Epithelial cell of proximal tubule (primary cell): ENCODE measurements around the gene TPM2. TPM values are rescaled to one million over a fixed set of nuclear protein-coding genes. Genes with fewer than 3 reads are reported as not detected.

Experiments
- DNase-seq: peaks from one replicate; pipeline ENCODE4 v3.0.0-alpha.2; 2011; ENCODE audit warnings: low read depth
- H3K4me3 ChIP-seq: 2 replicates; pipeline ENCODE4 v1.5.1; 2011; ENCODE audit warnings: low read depth, mild to moderate bottlenecking, low read length
- total RNA-seq: library from RNA; depleted of rRNA; stranded (reverse); fragments of >200 nt; gene quantifications from 2 replicates; pipeline ENCODE4 v1.2.3, GENCODE V29; 2015
- TF ChIP-seq, protein P1 (sequence below): conservative IDR thresholded peaks from 2 replicates; pipeline ENCODE4 v1.5.1; 2012; ENCODE audit warnings: low read depth, mild to moderate bottlenecking, low read length

Gene TPM2
- total RNA-seq, 1 donor from 2014 or later, result 267 TPM

DNA sequence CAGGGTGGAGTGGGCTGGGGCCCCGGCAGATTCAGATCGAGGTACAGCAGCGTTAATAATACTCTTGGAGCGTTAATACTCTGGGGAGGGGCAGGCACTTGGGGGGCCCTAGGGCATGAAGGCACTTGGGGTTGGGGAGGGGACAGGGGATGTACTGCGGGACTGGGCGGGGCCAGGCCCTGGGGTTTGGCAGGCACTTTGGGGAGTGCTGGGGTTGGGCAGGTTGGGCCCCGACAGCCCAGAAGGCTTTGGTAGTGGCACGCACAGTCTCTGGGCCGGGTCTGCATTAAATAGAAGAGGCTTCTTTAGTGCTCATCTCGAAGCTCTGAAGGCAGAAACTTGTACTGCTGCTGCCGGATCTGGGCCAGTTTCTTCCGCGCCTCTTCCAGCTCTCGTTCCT is 7.8 kb upstream of the TPM2 start:
- TF ChIP-seq, protein P1, sequence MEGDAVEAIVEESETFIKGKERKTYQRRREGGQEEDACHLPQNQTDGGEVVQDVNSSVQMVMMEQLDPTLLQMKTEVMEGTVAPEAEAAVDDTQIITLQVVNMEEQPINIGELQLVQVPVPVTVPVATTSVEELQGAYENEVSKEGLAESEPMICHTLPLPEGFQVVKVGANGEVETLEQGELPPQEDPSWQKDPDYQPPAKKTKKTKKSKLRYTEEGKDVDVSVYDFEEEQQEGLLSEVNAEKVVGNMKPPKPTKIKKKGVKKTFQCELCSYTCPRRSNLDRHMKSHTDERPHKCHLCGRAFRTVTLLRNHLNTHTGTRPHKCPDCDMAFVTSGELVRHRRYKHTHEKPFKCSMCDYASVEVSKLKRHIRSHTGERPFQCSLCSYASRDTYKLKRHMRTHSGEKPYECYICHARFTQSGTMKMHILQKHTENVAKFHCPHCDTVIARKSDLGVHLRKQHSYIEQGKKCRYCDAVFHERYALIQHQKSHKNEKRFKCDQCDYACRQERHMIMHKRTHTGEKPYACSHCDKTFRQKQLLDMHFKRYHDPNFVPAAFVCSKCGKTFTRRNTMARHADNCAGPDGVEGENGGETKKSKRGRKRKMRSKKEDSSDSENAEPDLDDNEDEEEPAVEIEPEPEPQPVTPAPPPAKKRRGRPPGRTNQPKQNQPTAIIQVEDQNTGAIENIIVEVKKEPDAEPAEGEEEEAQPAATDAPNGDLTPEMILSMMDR, result no peak
- no peak for DNase-seq
- H3K4me3 ChIP-seq, result no peak overlapping the region

DNA sequence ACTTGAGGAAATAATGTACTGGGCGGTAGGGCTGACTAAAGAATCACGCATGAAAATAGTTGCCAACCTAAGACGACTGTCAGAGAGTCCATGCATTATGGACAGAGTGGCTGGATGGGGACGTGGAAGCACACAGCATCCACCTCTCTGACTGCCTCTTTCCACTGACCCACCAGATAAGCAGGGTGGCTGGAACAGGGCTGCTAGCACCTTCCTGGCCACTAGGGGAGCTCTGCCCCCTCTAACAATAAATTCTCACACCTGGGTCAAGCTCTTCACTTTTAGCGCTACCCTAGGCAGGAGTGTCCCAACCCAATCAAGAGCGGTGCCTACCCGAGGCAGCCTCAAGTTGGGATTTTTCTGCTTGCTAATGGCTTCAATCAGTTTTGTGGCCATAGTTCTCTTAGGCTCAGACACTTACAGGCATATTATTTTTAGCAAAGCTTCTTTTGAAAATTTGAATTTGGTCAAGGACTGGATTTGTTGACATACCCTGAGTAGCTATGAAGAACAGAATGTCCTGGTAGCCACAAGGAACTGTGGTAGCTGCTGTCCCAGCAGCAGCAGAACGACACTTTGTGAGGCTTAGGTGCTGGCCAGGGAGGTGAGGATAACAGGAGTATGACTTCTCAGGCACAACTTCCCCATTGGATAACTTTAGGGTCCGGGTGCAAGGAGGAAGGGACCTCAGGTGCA is 6.9 kb upstream of the TPM2 start:
- H3K4me3 ChIP-seq, result no peak overlapping the region
- DNase-seq, result no peak
- TF ChIP-seq, protein P1, result peak; percentile 90

DNA sequence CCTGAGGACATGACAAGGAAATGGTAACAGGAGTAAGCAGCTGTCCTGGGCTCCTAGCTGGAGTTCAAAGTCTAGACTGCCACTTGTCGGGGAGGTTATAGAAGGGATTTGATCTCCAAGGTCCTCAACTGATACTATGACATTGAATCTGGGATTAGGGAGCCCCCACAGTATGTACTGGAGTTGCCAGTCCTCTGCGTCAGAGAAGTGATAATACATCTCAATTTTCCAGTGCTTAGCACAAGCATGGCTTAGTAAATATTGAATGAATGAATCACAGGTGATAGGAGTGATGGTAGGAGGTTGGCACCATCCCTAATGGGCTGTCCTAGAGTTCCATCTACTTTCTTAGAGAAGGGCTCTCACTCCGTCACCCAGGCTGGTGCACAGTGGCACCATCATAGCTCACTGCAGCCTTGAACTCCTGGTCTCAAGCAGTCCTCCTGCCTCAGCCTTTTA is 6.2 kb upstream of the TPM2 start:
- H3K4me3 ChIP-seq, result no peak overlapping the region
- TF ChIP-seq, protein P1, result no peak
- no peak for DNase-seq

DNA sequence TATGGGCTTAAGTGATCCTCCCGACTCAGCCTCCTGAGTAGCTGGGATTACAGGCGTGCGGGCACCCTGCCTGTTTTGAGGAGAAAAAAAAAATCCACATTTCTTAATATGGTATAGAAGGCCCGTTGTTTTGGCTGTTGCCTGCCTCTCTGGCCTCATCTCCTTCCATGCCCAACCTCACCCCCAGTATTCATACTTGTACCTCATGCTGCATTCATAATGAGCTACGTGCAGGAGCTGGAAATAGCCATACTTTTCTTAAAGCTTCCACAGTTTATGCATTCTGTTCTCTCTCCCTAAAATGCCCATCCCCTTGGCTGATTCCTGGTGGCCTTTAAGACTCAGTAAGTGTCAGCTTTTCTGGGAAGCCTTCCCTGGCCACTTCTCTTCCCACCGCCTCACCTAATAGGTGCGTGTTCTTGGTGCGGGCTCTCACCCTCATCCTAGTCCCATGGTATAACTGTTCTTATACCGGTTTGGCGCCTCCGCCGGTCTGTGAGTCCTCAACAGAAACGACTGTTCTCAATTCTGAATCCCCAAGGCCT is 2.1 kb upstream of the TPM2 start:
- DNase-seq, result no peak
- TF ChIP-seq, protein P1, result no peak
- no peak overlapping the region for H3K4me3 ChIP-seq

DNA sequence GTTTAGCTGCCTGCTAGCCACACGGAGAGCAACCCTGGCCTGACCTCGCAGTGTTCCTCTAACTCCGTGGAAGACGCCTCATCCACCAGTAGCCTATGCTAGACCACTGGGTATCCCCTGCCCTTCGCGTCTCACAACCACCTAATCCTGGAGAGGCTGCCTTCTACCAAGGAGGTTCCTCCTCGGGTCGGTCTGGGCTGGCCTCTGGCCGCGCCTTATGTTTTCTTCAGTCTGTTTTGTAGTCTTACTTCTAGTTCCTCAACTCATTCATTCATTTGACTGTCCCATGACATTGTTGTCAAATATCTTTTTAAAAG is 1.6 kb upstream of the TPM2 start:
- no peak for DNase-seq
- TF ChIP-seq, protein P1, result no peak
- peak overlapping the region; percentile 78 for H3K4me3 ChIP-seq

DNA sequence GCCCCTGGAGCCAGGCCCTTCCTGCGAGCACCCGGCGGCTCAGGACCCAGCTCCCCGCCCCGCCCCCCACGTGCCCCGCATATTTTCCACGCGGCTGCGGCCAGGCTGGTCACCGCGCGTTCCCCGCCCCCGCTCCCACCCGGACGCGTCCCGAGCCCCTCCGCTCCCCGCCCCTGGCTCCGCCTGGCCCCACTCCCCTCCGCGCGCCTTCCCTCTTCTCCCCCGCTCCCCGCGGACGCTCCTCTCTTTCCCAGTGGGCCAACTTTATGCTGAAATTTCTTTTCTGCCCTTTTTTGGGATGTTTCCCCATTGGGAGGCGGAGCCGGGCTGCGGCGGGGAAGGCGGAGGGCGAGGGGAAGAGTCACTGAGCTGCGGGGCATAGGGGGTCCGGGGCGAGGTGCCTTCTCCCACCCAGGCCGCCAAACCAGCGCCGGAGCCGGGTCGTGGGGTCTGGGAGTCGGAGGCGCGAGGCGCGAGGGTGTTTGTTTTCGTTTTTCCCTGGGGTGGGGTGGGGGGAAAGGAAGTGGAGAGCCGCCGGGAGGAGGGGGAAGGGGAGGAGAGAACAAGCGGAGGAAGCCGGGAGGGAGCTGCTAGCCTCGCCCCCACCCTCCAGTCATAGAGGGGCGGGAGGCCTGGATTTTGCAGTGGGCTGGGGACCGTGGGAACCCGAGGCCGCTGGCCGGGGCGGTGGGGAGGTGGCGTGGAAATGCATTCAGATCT is 1.0 kb upstream of the TPM2 start:
- TF ChIP-seq, protein P1, result no peak
- H3K4me3 ChIP-seq, result peak overlapping the region; percentile 78
- DNase-seq, result no peak
